GM11168 (cell line): ENCODE measurements around the gene NLK.
"Not testable (repeated sequence)": the region's sequence is repeated elsewhere in the genome, so short reads cannot be mapped to it uniquely, and the experiment has no call there.

Experiments
- in situ Hi-C: fragments of 300-500 bp; cut with MboI; formaldehyde crosslinking; loops from one replicate; pipeline ENCODE4 v1.12.0; 2022; ENCODE audit warnings: low sequenced_read_pairs; ENCODE audit not compliant: unreplicated experiment

The NLK gene

DNA sequence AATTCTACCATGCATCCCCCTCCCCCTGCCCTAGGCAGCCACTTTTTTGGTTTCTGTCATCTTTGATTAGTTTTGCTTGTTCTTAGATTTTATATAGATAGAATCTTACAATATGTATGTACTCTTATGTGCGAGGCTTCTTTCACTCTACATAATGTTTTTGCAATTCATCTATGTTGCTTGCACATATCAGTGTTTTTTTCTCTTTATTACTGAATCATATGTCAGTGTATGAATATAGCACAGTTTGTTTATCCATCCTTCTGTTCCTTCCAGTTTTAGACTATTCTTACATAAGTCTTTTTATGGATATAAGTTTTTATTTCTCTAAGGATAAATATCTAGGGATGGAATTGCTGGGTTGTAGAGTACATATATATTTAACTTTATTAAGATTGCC lies 26.6 kb downstream of the NLK start:
- in situ Hi-C loops = no loop called here

DNA sequence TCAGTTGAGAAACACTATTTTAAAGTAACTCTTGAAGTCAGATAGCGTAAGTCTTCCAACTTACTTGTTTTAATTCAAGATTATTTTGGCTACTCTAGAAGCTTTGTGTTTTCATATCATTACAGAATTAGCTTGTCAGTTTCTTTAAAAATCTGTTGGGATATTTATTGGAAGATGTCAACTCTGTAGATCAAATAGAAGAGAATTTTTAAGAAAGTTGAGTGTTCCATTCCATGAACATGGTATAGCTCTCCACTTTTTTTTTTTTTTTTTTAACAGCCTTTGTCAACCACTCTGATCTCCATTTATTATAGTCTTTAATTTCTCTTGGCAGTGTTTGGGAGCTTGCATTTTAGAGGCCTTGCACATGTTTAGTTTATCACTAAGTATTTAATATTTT lies 28.7 kb downstream of the NLK start:
- in situ Hi-C loops = no loop called here

DNA sequence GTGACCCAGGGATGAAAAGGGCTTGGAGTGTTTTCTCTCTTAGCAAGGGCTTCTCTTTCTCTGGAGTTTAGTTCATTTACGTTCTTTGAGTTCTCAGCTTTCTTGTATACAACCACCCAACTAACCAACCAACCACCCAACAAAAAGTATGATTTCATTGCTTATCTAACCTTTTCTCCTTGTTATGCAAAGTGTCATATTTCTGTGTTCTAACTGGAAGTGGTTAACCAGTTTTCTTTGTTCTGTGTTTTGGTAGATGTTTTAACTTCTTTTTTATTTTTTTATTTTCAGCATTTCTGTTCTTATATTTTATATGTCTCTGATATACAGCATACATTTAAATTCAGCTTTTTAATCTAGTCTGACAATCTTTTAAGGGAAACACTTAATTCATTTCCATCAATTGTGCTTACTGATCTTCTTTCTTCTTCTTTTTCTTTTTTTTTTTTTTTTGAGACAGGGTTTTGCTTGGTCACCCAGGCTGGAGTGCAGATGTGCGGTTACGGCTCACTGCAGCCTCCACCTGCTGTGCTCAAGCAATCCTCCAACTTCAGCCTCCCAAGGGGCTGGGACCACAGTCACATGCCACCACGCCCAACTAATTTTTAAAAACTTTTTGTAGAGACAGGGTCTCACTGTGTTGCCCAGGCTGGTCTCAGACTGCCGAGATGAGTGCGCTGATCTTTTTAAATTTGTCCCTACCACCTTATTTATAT lies 29.6 kb downstream of the NLK start:
- in situ Hi-C loops = no loop called here

DNA sequence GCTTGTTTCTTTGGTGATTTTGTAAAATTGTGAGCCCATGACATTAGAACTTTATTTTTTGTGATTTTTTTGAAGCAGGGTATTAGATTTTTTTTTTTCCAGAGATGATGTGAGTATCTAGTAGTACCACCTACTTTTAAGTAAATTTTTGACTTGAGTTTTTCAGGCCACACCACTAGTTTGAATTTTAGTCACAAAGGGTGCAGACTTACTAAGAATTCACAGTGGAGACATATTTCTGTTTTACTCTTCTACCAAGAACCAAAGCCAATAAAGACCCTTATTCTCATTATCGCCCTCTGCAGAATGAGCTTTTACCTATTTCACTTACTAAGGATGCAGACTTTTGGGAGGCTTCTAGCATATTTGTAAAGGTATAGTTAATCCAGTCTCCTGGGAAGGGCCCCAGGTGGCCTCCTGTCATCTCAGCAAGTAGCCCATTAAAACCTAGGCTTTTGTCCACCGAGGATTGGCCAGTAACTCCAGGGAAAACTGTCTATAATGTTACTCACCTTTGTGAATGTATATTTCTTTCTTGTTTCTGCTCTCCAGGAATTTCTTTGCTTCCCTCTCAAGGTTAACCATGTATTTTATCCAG lies 30.6 kb downstream of the NLK start:
- in situ Hi-C loops = no loop called here

DNA sequence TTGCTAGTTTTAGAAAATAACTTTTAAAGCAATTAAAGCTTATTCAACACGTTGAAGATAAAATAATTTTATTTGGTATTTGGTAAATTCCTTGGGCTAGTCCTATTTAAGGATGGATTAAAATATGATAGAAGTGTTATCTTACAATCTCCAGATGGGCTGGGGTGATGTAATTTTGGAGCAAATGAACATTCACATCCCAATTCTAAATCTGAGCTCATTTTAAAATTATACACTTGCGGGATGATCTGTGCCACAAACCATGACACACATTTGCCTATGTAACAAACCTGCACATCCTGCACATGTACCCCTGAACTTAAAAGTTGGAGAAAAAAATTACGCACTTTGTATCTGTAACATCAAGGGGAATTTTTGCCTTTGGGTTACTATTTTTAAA lies 31.5 kb downstream of the NLK start:
- in situ Hi-C loops = no loop called here

DNA sequence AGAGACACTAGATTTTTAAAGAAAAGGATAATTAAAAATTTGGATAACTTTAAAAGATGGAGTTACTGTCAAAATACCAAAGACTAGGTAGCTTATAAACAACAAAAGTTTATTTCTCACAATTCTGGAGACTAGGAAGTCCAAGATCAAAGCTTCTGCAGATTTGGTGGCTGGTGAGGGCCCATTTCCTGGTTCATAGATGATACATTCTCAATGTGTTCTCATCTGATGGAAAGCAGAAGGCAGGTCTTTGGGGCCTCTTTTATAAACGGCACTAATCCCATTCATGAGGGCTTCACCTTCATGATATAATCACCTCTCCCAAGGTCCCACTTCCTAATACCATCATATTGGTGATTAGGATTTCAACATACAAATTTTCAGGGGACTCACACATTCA lies 33.7 kb downstream of the NLK start:
- in situ Hi-C loops = no loop called here

DNA sequence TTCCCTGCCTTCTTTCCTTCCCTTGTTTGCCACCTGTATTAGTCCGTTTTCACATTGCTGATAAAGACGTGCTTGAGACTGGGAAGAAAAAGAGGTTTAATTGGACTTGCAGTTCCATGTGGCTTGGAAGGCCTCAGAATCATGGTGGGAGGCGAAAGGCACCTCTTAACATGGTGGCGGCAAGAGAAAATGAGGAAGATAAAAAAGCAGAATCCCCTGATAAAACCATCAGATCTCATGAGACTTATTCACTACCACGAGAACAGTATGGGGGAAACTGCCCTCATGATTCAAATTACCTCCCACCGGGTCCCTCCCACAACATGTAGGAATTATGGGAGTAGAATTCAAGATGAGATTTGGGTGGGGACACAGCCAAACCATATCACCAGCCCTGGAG lies 34.7 kb downstream of the NLK start:
- in situ Hi-C loops = not testable (repeated sequence)

DNA sequence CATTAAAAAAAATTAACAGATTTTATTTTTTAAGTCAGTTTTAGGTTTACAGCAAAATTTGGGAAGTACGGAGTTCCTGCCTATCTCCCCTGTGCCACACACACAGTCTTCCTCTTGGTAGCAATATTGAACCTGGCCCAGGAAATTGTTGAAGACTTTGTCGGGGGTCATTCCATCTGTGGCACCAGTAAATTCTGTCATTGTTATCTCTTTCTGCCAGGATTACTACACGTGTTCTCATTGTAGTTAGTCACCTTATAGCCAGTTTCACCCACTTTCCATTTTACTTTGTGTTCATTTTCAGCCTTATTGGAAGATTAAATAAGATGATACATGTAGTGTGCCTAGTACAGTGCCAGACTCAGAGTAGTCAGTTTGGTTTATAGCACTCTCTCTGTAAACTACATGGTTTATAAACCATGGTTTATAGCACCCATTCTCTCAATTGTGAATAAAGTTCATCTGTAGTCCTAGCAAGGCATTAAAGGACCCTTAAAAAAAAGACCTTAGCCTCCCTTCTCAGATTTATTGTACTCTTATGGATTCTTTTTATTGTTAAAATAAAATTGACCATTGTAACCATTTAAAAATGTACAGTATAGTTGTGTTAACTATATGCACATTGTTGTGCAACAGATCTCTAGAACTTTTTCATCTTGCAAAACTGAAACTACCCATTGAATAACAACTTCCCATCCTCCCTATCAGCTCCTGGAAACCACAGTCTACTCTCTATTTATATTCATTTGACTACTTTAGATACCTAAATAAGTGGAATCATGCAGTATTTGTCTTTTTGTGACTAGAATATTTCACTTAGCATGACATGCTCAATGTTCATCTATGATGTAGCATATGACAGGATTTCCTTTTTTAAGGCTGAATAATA lies 36.1 kb downstream of the NLK start:
- in situ Hi-C loops = no loop called here

DNA sequence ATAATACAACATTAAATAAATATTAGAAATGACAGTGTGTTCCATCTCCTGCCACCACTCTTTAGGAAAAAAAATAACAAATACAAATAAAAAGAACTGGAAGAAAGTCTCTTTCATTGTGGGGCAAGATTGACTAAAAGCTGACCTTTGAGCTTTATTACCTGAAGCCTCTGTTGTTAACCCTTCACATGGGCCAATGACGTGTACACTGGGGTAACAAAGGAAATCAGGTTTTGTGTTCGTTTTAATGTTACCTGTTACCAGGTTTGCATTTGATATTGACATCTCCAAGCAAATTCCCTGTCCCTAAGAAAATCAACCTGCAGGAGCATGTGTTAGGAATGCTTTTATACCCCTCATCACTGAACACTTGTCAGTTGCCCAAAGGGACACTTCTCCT lies 39.0 kb downstream of the NLK start:
- in situ Hi-C loops = no loop called here

DNA sequence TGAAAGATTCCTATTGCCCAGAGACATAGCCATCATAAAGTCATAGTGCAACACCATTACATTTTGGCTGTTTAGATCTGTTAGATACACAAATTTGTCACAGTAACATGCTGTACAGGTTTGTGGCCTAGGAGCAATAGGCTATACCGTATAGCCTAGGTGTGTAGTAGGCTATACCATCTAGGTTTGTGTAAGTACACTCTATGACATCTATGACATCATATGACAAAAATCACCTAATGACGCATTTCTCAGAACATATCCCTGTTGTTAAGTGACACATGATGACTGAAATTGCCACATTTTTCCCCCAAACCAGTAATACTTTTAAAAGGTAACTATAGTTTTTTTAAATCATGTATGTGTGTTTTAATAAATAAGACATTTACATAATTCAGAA lies 43.3 kb downstream of the NLK start:
- in situ Hi-C loops = no loop called here

DNA sequence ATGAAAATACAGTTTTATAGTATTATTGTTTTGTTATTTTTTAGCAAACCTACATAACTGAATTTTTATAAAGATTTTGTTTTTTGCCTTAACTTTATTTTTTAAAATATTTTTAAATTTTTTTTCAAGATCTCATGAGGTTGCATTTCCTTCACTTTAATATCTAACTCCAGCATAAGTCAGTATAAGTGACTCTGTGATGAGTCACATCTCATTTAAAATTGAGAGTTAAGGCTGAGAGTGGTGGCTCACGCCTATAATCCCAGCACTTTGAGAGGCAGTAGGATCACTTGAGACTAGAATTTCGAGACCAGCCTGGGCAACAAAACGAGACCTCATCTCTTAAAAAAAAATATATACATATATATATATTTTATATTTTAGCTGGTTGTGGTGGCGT lies 44.0 kb downstream of the NLK start:
- in situ Hi-C loops = no loop called here

DNA sequence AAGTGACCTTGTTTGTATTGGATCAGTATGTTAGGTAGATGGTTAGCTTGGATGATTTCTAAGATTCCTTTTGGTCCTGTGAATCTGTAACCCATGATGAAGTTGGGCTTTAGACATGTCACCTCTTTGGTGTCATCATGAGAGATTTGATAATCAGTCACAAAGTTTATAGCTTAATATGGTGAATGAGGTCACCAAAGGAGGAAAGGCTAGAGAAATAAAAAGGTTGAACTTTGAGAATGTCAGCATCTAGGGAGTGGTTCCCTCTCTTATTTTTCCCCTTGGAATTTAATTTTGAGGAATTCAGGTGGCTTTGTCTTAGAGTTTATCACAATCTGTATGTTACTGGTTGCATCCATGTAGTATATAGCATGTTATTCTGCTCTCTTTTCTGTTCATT lies 45.3 kb downstream of the NLK start:
- in situ Hi-C loops = no loop called here

DNA sequence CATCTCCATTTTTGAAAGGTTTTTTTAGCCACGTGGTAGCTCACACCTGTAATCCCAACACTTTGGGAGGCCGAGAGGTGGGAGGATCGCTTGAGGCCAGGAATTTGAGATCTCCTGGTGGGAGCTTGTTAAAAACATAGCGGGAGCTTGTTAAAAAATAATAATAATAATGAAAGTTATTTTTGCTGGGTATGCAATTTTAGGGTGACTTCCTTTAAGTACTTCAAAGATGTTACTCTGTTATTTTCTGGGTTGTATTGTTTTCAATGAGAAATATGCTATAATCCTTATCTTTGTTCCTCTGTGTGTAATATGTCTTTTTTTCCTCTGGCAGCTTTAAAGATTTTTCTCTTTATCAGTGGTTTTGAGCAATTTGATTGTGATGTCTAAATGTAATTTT lies 48.1 kb downstream of the NLK start:
- in situ Hi-C loops = no loop called here

DNA sequence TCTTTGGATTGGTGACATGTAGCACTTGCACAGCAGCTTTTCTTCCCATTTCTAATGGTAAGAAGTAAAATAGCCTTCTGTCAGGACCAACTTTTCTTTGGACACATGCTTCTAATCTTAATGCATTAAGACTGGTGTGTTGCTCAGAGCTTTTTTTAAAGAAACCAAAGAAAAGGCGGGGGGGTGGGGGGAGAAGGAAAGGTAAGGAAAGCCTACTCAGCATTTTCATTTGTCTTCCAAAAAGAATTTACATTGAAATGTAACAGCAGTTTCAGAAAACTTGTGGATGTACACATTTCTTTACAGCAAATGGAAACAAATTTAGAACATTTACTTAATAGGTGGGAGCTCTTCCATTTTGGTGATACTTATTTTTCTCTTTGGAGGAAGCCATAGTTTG lies 49.6 kb downstream of the NLK start:
- in situ Hi-C loops = no loop called here

DNA sequence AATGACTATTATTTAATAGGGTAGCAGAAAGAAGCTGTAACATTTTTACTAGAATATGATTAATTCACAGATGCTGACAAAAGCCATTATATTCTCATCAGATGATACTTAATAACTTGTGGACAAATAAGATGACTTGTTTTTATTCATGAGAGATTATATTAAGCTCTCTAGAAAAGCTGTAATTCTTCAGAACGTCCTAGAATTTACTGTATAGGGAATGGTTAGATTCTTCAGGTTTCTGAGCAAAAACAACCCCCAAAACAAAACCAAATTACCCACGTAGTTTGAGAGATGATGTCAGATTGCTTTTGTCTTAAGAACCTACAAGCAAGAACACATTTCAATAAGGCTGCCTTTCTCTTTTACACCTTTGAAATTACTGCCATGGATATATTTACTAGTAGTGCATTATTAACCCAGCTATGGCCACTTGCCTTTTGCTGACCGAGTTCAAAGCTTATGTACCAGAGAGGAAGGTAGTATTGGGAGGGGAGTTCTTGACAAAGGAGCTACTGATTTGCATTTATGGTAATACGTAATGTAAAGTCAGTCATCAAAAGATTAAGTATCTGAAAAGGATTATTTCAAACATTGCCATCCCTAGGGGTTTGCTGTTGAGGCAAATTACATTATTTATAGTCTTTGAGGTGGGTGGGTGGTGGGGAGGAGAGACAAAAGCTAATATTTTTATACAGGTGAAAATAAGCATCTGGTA lies 51.7 kb downstream of the NLK start:
- in situ Hi-C loops = no loop called here

DNA sequence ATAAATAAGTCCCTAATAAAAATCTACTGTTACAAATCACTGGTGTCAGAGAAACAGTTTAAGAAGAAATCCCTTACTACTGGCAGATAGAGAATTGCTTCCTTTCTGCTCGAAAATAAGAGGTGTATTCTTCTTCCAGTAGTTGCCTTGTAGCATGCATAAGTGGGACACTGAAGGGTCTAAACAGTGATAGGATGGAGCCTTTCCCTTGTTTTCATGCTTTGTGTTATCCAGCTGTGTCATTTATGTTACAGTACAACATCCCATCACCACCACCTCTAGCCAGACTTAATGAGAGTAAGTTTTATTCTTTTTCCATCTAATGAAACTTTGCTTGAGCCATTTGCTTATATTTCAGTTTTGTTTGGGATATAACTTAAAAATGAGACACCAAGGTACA lies 54.3 kb downstream of the NLK start:
- in situ Hi-C loops = no loop called here

DNA sequence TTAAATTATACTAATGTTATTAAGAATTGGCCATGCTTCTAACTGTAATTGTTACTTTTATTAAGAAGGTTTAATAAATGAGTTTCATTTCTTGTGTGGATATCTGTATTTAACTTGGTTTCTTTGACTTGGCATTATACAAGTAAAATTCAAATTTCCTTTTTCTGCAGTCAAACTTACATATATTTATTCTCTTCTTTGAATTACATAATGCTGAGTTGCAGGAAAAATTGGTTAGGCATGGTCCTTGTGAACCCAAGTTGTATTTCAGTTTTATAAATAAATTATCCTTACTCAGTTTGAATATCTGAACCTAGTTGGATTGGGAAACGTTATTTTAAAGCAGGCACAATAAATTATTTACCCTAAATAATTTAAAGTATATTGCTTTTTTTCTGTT lies 54.8 kb downstream of the NLK start:
- in situ Hi-C loops = no loop called here

DNA sequence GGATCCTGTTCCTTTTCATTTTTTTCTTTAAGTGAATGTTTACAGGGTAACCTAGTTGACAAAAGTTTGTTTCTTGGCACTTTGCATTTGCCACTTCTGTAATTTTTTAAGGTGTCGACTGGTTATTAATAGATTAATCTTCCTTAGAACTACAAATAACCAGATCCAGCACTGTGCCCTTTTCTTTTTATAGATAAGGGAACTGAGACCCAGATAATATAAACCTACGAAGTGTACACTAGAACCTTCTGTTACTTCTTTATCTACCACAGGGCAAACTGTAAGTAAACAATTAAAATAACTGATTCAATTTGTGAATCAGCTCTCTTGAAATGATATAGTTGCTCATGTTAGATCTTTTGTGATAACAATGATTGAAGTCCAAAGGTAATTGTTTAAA lies 55.4 kb downstream of the NLK start:
- in situ Hi-C loops = no loop called here

DNA sequence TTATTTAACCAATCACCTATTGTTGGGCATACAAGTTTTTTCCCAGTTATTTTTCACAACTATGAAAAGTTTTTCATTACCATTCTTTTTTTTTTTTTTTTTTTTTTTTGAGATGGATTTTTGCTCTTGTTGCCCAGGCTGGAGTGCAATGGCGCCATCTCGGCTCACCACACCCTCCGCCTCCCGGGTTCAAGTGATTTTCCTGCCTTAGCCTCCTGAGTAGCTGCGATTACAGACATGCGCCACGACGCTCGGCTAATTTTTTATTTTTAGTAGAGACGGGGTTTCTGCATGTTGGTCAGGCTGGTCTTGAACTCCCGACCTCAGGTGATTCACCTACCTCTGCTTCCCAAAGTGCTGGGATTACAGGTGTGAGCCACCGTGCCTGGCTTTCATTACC lies 56.1 kb downstream of the NLK start:
- in situ Hi-C loops = not testable (repeated sequence)

DNA sequence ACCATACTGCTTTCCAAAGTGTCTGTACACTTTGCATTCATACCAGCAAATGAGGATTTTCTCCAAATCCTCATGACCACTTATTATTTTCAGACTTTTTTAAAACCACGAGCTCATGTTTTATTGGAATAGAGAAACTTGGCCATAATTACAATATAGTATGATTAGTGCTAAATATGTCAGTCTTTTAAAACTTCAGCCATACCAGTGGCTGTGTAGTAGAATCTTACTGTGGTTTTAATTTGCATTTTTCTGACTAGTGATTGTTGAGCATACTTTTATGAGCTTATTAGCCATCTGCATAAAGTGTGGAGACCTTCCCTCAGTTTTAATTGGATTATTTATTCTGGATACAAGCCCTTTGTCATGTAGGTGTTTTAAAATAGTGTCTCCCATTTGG lies 57.8 kb downstream of the NLK start:
- in situ Hi-C loops = no loop called here

DNA sequence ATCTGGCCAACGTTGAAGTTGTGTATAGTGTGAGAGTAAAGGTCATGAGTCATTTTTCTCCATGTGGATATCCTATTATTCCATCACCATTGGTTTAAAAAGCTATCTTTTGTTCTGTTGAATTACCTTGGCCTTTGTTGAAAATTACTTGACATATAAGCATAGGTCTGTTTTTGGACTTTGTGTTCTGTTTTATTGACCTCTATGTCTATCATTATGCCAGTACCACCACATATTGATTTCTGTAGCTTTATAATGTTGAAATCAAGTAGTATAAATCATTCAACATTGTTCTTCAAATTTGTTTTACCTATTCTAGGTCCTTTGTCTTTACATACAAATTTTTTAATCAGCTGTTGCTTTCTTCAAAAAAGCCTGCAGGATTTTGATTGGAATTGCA lies 58.5 kb downstream of the NLK start:
- in situ Hi-C loops = no loop called here
